Glutamatergic neuron (in vitro differentiated cells): ENCODE data around the gene ZBTB43. TPM values are rescaled to one million over a fixed set of nuclear protein-coding genes. Genes with fewer than 3 reads are reported as not detected.

Experiments used
- DNase-seq: peaks from one replicate; pipeline ENCODE4 v3.0.0; 2022
- H3K27ac Mint-ChIP-seq: one replicate; pipeline ENCODE4 v1.8.0; 2020; ENCODE audit warnings: mild to moderate bottlenecking, mixed read lengths, inconsistent platforms; ENCODE audit not compliant: unreplicated experiment
- H3K27me3 Mint-ChIP-seq: one replicate; pipeline ENCODE4 v1.8.0; 2020; ENCODE audit warnings: mild to moderate bottlenecking, moderate library complexity, mixed read lengths, inconsistent platforms; ENCODE audit not compliant: unreplicated experiment
- H3K36me3 Mint-ChIP-seq: one replicate; pipeline ENCODE4 v1.8.0; 2020; ENCODE audit warnings: mild to moderate bottlenecking, mixed read lengths, inconsistent platforms; ENCODE audit not compliant: unreplicated experiment
- H3K4me1 Mint-ChIP-seq: one replicate; pipeline ENCODE4 v1.8.0; 2020; ENCODE audit warnings: mild to moderate bottlenecking, low read depth, mixed read lengths, inconsistent platforms; ENCODE audit not compliant: unreplicated experiment
- H3K4me3 Mint-ChIP-seq: one replicate; pipeline ENCODE4 v1.8.0; 2020; ENCODE audit warnings: mild to moderate bottlenecking, mixed read lengths, inconsistent platforms; ENCODE audit not compliant: unreplicated experiment
- H3K9me3 Mint-ChIP-seq: one replicate; pipeline ENCODE4 v1.8.0; 2020; ENCODE audit warnings: mild to moderate bottlenecking, moderate library complexity, mixed read lengths, inconsistent platforms; ENCODE audit not compliant: unreplicated experiment
- CTCF ChIP-seq: fragments of 200-600 bp; sonication (generic); IDR thresholded peaks from one replicate; pipeline ENCODE4 v1.5.0; 2021; ENCODE audit not compliant: partially characterized antibody, unreplicated experiment
- total RNA-seq: library from RNA; stranded (reverse); fragmentation: NEBNext Ultra II Directional; extraction: Animal tissue kit (Norgen Biotek cat#: 25700); gene quantifications from one replicate; pipeline ENCODE4 v1.2.1, GENCODE V29; 2021; ENCODE audit not compliant: unreplicated experiment

The ZBTB43 gene
- total RNA-seq, 1 donor from 2014 or later = 16.8 TPM

- H3K4me1 Mint-ChIP-seq = peaks cover 2% of the 10 kb centered on the region
- H3K4me3 Mint-ChIP-seq = no peak overlapping the region
- TF ChIP-seq CTCF = no peak
- H3K9me3 Mint-ChIP-seq = no peaks in the 10 kb centered on the region
- no peak for DNase-seq
- H3K27me3 Mint-ChIP-seq = peaks cover 1% of the 10 kb centered on the region
- no peak overlapping the region for H3K27ac Mint-ChIP-seq
- H3K36me3 Mint-ChIP-seq = no peaks in the 10 kb centered on the region
These were observed 45.8 kb upstream of the ZBTB43 start for GRCh38 chr9:126758916-126759585.

GRCh38 chr9:126761274-126761673 is 43.6 kb upstream of the ZBTB43 start:
- no peaks in the 10 kb centered on the region for H3K27me3 Mint-ChIP-seq
- no peak overlapping the region for H3K27ac Mint-ChIP-seq
- no peaks in the 10 kb centered on the region for H3K36me3 Mint-ChIP-seq

GRCh38 chr9:126763130-126763764 is 41.6 kb upstream of the ZBTB43 start:
- Mint-ChIP-seq H3K4me1 (peaks cover 2% of the 10 kb centered on the region), H3K27ac (no peak overlapping the region)
- DNase-seq = no peak

More at GRCh38 chr9:126761274-126761673, 43.6 kb upstream of the ZBTB43 start:
- Mint-ChIP-seq H3K4me3 (no peak overlapping the region), H3K9me3 (no peaks in the 10 kb centered on the region), H3K4me1 (peaks cover 2% of the 10 kb centered on the region)
- no peak for TF ChIP-seq CTCF
- DNase-seq = no peak

GRCh38 chr9:126773004-126773607 is 31.7 kb upstream of the ZBTB43 start:
- peak; percentile 64 for TF ChIP-seq CTCF
- Mint-ChIP-seq H3K9me3 (peaks cover 1% of the 10 kb centered on the region), H3K4me3 (no peak overlapping the region), H3K27ac (no peak overlapping the region), H3K36me3 (no peaks in the 10 kb centered on the region), H3K27me3 (no peaks in the 10 kb centered on the region), H3K4me1 (no peaks in the 10 kb centered on the region)
- DNase-seq = peak; percentile 47

More at GRCh38 chr9:126763130-126763764, 41.6 kb upstream of the ZBTB43 start:
- no peaks in the 10 kb centered on the region for H3K36me3 Mint-ChIP-seq
- H3K27me3 Mint-ChIP-seq = no peaks in the 10 kb centered on the region
- no peaks in the 10 kb centered on the region for H3K9me3 Mint-ChIP-seq
- no peak for TF ChIP-seq CTCF
- no peak overlapping the region for H3K4me3 Mint-ChIP-seq

GRCh38 chr9:126775926-126776325 is 28.9 kb upstream of the ZBTB43 start:
- TF ChIP-seq CTCF = no peak
- no peaks in the 10 kb centered on the region for H3K4me1 Mint-ChIP-seq
- no peak overlapping the region for H3K27ac Mint-ChIP-seq
- H3K4me3 Mint-ChIP-seq = no peak overlapping the region
- H3K27me3 Mint-ChIP-seq = peaks cover 4% of the 10 kb centered on the region
- no peak for DNase-seq
- H3K36me3 Mint-ChIP-seq = no peaks in the 10 kb centered on the region
- H3K9me3 Mint-ChIP-seq = peaks cover 1% of the 10 kb centered on the region
